ENCODE results near the gene DLK1.

DNA sequence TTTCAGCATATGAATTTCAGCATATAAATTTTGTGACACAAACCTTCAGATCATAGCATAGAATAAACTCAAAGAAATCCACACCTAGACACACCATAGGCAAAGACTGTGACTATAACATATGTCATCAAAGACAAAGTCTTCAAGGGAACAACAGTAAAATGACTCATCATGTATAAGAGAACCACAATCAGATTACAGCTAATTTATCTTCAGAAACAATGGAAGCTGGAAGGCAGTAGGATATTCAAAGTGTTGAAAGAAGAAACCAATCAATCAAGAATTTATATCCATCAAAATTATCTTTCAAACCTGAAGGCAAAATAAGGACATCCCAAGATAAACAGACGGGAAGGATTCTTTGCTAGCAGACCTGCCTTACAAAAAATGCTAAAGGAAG is 29.0 kb downstream of the DLK1 start:
- TF ChIP-seq CTCF (IDR thresholded peaks at IDR 0.05): no peak
- TF ChIP-seq POLR2A (IDR thresholded peaks at IDR 0.05): no peak
